Gastrocnemius medialis (tissue), 4 donors: ENCODE data around the gene MTNR1B.

ENCODE experiments used
- POLR2A ChIP-seq, 2 donors: fragments of 450-650 bp; IDR thresholded peaks; one replicate each; pipeline ENCODE4 v1.6.1; 2017; ENCODE audit warnings: antibody characterized with exemption in 2 of 2, mild to moderate bottlenecking in 2 of 2, moderate library complexity in 2 of 2
- TF ChIP-seq, protein P1 (sequence below), 5 experiments: fragments of 450-650 bp in 3 of 5; fragments of 200-600 bp in 2 of 5; sonication (generic) in 2 of 5; IDR thresholded peaks in 4 of 5; conservative IDR thresholded peaks in 1 of 5; 1 replicate in 4 of 5; 2 replicates in 1 of 5; pipeline ENCODE4 v1.5.1; 2016 to 2019; ENCODE audit warnings: antibody characterized with exemption in 5 of 5, mild to moderate bottlenecking in 3 of 5, moderate library complexity in 3 of 5

DNA sequence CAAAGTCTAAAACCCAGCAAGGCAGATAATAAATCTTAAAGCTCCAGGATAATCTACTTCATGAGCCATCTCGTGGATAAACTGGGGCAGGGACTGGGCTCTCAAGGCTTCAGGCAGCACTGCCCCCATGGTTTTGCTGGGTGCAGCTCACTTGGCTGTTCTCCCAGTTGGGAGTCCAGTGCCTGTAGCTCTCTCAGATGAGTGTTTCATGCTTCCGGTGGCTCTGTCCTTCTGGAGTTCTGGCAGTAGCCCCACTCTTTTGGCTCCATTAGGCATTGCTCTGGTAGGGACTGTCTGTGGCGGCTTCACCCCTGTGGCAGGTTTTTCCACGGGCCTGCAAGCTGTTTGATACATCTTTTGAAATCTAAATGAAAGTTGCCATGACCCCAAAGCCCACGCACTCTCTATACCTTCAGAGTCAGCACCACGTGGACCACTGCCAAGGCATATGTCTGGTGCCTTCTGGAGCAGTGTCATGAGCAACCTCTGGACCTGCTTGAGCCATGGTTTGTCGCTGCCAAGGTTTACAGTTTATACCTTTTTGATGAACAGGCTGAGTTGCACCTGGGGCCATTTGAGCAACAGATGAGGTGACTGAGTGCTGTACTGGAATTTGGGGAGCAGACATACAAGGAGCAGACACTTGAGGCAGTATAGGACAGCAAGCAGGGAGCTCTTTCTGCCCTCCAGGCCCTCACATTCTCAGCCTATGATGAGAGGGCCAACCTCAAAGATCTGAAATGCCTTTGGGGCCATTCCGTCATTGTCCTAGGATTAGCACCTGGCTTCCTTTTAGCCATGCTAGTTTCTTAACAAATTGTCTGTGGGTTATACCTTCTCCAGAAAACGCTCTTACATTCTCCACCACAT is 48.6 kb downstream of the MTNR1B start:
- TF ChIP-seq, protein P1, sequence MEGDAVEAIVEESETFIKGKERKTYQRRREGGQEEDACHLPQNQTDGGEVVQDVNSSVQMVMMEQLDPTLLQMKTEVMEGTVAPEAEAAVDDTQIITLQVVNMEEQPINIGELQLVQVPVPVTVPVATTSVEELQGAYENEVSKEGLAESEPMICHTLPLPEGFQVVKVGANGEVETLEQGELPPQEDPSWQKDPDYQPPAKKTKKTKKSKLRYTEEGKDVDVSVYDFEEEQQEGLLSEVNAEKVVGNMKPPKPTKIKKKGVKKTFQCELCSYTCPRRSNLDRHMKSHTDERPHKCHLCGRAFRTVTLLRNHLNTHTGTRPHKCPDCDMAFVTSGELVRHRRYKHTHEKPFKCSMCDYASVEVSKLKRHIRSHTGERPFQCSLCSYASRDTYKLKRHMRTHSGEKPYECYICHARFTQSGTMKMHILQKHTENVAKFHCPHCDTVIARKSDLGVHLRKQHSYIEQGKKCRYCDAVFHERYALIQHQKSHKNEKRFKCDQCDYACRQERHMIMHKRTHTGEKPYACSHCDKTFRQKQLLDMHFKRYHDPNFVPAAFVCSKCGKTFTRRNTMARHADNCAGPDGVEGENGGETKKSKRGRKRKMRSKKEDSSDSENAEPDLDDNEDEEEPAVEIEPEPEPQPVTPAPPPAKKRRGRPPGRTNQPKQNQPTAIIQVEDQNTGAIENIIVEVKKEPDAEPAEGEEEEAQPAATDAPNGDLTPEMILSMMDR (IDR thresholded peaks at IDR 0.05 in 4 of 5, conservative IDR thresholded peaks at IDR 0.05 in 1 of 5), result no peak
- TF ChIP-seq POLR2A (IDR thresholded peaks at IDR 0.05), result no peak
